ENCODE results near the gene SERPINA6. TPM values are rescaled to one million over a fixed set of nuclear protein-coding genes. Genes with fewer than 3 reads are reported as not detected.

The SERPINA6 gene
- total RNA-seq, 1 donor from 2014 or later = not detected

DNA sequence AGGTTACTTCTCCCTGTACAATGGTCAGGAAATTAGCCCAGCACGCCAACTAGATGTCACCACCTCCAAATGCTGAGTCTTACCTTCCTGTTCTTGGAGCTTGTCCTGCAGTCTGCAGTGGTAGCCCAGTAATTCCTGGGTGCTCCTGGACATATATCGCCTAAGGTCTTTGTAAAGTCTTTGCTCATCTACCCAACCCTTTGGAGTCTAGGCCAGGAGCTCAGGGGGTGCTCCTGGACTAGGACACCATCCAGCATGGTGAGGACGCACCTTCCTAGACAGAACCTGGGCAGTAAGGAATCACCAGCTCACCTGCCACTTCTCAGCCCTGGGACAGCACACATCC, 30.6 kb downstream of the SERPINA6 start:
- Histone ChIP-seq H3K36me3 (no peaks in the 10 kb centered on the region), H3K4me3 (no peak overlapping the region), H3K27me3 (no peaks in the 10 kb centered on the region), H3K27ac (no peak overlapping the region), H3K4me1 (no peaks in the 10 kb centered on the region), H3K9me3 (no peaks in the 10 kb centered on the region)
- intact Hi-C loops (cut with DNase I) = no loop called here
- DNase-seq (ENCODE audit: extremely low spot score in 2 of 2) = peak in 1 of 2 donors; percentile 42
- TF ChIP-seq POLR2AphosphoS5 (IDR thresholded peaks at IDR 0.05; ENCODE audit: insufficient read depth in 1 of 2, low read depth in 1 of 2) (no peak), POLR2A (IDR thresholded peaks at IDR 0.05) (no peak), CTCF (IDR thresholded peaks at IDR 0.05) (no peak)

DNA sequence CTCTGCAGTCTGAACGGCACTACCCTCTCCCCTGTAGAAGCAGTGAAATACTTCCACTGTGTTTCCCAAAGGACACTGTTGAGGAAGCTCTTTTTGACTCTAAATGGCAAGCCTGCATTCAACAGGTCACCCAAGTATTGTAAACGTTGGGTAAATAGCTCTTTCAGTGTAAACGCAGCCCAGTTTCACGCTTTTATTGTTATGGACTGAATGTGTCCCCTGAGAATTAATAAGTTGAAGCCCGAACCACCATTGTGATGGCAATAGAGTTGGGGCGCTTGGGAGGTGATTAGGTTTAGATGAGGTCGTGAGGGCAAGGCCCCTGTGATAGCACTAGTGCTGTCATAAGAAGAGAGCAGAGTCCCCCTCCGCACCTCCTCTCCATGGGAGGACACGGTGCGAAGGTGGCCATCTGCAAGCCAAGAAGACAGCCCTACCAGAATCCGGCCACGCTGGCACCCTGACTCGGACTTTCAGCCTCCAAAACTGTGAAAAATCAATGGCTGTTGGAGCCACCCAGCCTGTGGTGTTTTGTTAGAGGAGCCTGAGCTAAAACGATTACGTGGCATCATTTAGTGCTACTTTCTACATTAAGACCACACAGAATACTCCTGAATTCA, 31.1 kb downstream of the SERPINA6 start:
- H3K36me3 ChIP-seq = no peaks in the 10 kb centered on the region
- H3K4me1 ChIP-seq = no peaks in the 10 kb centered on the region
- H3K4me3 ChIP-seq = no peak overlapping the region
- no peak for DNase-seq (ENCODE audit: extremely low spot score in 2 of 2)
- intact Hi-C loops (cut with DNase I) = no loop called here
- no peaks in the 10 kb centered on the region for H3K9me3 ChIP-seq
- no peaks in the 10 kb centered on the region for H3K27me3 ChIP-seq
- no peak for TF ChIP-seq POLR2AphosphoS5 (IDR thresholded peaks at IDR 0.05; ENCODE audit: insufficient read depth in 1 of 2, low read depth in 1 of 2)
- no peak for TF ChIP-seq CTCF (IDR thresholded peaks at IDR 0.05)
- no peak for TF ChIP-seq POLR2A (IDR thresholded peaks at IDR 0.05)
- H3K27ac ChIP-seq = no peak overlapping the region

DNA sequence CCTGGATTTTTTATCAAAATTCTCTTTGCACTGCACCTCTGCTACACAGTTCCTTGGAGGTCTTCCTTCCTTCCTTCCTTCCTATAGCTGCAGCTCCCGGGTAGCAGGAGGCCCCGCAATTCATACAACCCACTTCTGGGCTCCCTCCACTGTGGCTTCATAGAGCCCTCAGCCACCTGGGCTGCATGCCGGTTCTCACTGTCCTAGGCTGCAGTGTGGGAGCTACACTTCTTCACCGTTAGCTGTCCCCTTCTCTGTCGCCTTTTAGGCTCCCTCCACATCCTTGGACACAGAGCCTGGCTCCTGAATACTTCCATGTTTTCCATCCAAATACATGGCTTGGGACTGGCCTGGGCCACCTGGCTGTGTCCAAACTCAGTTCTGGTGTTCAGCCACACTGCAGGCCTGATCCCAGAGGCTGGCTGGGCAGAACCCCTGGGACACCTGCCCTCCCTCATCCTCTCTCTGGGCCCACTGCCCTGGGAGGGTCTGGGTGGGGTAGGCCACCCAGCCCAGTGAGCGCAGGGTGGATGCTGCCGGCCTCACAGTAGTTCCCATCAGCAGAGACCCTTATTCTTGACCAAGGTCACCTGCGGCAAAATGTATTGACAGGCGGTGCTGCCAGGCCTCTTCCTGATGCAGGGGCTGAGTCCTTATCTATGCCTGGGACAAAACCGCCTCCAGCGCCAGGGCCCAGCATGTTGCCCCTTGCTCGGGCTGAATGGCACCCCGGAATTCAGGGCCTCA, 31.8 kb downstream of the SERPINA6 start:
- TF ChIP-seq POLR2A (IDR thresholded peaks at IDR 0.05) (no peak), POLR2AphosphoS5 (IDR thresholded peaks at IDR 0.05; ENCODE audit: insufficient read depth in 1 of 2, low read depth in 1 of 2) (no peak), CTCF (IDR thresholded peaks at IDR 0.05) (no peak)
- Histone ChIP-seq H3K4me1 (no peaks in the 10 kb centered on the region), H3K36me3 (no peaks in the 10 kb centered on the region), H3K27ac (no peak overlapping the region), H3K27me3 (no peaks in the 10 kb centered on the region), H3K9me3 (no peaks in the 10 kb centered on the region), H3K4me3 (no peak overlapping the region)
- intact Hi-C loops (cut with DNase I) = no loop called here
- DNase-seq (ENCODE audit: extremely low spot score in 2 of 2) = peak in 1 of 2 donors; percentile 72

DNA sequence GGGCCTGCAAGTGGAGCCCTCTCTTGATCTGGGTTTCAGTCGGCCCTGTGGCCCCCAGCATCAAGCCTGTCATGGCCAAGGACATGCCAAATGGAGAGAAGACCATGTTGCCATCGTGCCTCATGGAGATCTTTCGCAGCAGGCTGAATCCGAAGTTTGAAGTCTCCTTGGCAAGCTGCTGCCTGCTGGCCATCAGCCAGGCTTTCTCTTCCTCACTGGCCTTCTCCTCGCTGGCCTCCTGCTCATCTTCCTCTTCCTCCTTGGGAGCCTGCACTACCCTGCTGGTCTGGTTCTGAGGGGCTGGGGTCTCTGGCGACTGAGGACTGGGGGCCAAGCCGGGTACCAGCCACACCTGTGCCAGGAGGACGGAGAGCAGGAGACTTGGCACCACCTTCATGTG, 32.9 kb downstream of the SERPINA6 start:
- DNase-seq (ENCODE audit: extremely low spot score in 2 of 2) = peak in 1 of 2 donors; percentile 75
- TF ChIP-seq CTCF (IDR thresholded peaks at IDR 0.05) (no peak), POLR2AphosphoS5 (IDR thresholded peaks at IDR 0.05; ENCODE audit: insufficient read depth in 1 of 2, low read depth in 1 of 2) (no peak), POLR2A (IDR thresholded peaks at IDR 0.05) (no peak)
- Histone ChIP-seq H3K27ac (no peak overlapping the region), H3K36me3 (no peaks in the 10 kb centered on the region), H3K4me3 (no peak overlapping the region), H3K27me3 (no peaks in the 10 kb centered on the region), H3K4me1 (no peaks in the 10 kb centered on the region), H3K9me3 (no peaks in the 10 kb centered on the region)
- intact Hi-C loops (cut with DNase I) = no loop called here
